ENCODE data around the gene CPNE8. TPM values are rescaled to one million over a fixed set of nuclear protein-coding genes. Genes with fewer than 3 reads are reported as not detected.

Gene CPNE8
- total and polyA plus RNA-seq, 10 of the 15 experiments (the other 5 are each of a cell fraction or from before 2014, with no cell fraction given) = 11.3 to 38.4 (median 18.9) TPM

GRCh38 chr12:38697289-38697688 lies 208.1 kb downstream of the CPNE8 start (continued):
- TF ChIP-seq NFXL1 (IDR thresholded peaks at IDR 0.05; ENCODE audit: borderline replicate concordance) = no peak

GRCh38 chr12:38695057-38695456 lies 210.3 kb downstream of the CPNE8 start:
- in situ Hi-C loops (cut with MboI) = loop anchor here (25.0 kb wide), 3 partner anchors 92 to 742 kb away; partner anchors contain the start of genes CPNE8 and KIF21A
- CTCF ChIA-PET = no interaction called here
- Histone ChIP-seq H4K20me1 (ENCODE audit: control insufficient read depth, insufficient read depth) (no peaks in the 10 kb centered on the region), H3K9me3 (replicated peaks; ENCODE audit: control insufficient read depth, insufficient read depth, low read length) (no peaks in the 10 kb centered on the region; the same call in 1 of the 3 replicates), H3K9ac (ENCODE audit: control insufficient read depth, insufficient read depth, low read length) (no peak overlapping the region), H3K27me3 (replicated peaks in 1 of 2; ENCODE audit: control insufficient read depth in 2 of 2, insufficient read depth in 2 of 2, low read length in 1 of 2) (no peaks in the 10 kb centered on the region), H3K4me2 (ENCODE audit: control insufficient read depth, insufficient read depth) (no peak overlapping the region), H2AFZ (ENCODE audit: control insufficient read depth, low read depth, low read length) (no peak overlapping the region), H3K79me2 (ENCODE audit: control insufficient read depth, insufficient read depth, low read length) (no peaks in the 10 kb centered on the region), H3K4me1 (ENCODE audit: control insufficient read depth, insufficient read depth, low read length) (no peaks in the 10 kb centered on the region), H3K27ac (ENCODE audit: control insufficient read depth, insufficient read depth) (no peak overlapping the region), H3K4me3 (no peak overlapping the region), H3K36me3 (ENCODE audit: control insufficient read depth in 2 of 2, insufficient read depth in 2 of 2, low read length in 1 of 2) (peaks cover 0 to 6% of the 10 kb centered on the region in 2 experiments; a peak in 1 of 4 replicates)
- FAIRE-seq = no peak
- 81% methylated on average over 3 of the region's 3 CpGs for WGBS (ENCODE audit: insufficient coverage, insufficient replicate concordance, low lambda C conversion rate, missing lambda C conversion rate)
- no peak for TF ChIP-seq HDGF (IDR thresholded peaks at IDR 0.05)
- no peak for TF ChIP-seq ATF7 (IDR thresholded peaks at IDR 0.05; ENCODE audit: low read depth)
- TF ChIP-seq MYC (IDR thresholded peaks at IDR 0.05; ENCODE audit: insufficient read depth, insufficient read length, insufficient replicate concordance, low read length, severe bottlenecking) = no peak
- TF ChIP-seq TCF12 (IDR thresholded peaks at IDR 0.05; ENCODE audit: low read depth, low read length) = no peak
- no peak for TF ChIP-seq POLR2A (IDR thresholded peaks at IDR 0.05; ENCODE audit: low read depth, low read length)
- no peak for TF ChIP-seq SREBF2 (IDR thresholded peaks at IDR 0.05; ENCODE audit: low read length)
- TF ChIP-seq ZNF207 (IDR thresholded peaks at IDR 0.05; ENCODE audit: borderline replicate concordance) = no peak
- TF ChIP-seq MTA3 (IDR thresholded peaks at IDR 0.05; ENCODE audit: borderline replicate concordance, low read length) = no peak
- no peak for TF ChIP-seq LARP7 (IDR thresholded peaks at IDR 0.05)
- TF ChIP-seq ZBTB33 (IDR thresholded peaks at IDR 0.05) = no peak
- no TSS peak for BruUV-seq (replicated peaks)
- ATAC-seq = no peak
- RAD21 ChIA-PET (ENCODE audit: unreplicated experiment) = no interaction called here
- SMC1A ChIA-PET (ENCODE audit: uncharacterized antibody, unreplicated experiment) = no interaction called here
- POLR2A ChIA-PET = no interaction called here
- intact Hi-C loops (cut with micrococcal nuclease; ENCODE audit: unreplicated experiment) = no loop called here
- no peak for DNase-seq (ENCODE audit: low read depth, low spot score)
